ENCODE measurements around the gene GRAMD1A.

- TF ChIP-seq, protein P1, sequence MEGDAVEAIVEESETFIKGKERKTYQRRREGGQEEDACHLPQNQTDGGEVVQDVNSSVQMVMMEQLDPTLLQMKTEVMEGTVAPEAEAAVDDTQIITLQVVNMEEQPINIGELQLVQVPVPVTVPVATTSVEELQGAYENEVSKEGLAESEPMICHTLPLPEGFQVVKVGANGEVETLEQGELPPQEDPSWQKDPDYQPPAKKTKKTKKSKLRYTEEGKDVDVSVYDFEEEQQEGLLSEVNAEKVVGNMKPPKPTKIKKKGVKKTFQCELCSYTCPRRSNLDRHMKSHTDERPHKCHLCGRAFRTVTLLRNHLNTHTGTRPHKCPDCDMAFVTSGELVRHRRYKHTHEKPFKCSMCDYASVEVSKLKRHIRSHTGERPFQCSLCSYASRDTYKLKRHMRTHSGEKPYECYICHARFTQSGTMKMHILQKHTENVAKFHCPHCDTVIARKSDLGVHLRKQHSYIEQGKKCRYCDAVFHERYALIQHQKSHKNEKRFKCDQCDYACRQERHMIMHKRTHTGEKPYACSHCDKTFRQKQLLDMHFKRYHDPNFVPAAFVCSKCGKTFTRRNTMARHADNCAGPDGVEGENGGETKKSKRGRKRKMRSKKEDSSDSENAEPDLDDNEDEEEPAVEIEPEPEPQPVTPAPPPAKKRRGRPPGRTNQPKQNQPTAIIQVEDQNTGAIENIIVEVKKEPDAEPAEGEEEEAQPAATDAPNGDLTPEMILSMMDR (IDR thresholded peaks at IDR 0.05): no peak
- TF ChIP-seq ZFX (IDR thresholded peaks at IDR 0.05; ENCODE audit: borderline replicate concordance): no peak
Measured at GRCh38 chr19:35026418-35026817, 26.3 kb downstream of the GRAMD1A start.

Measured in 22Rv1 (cell line).